Lower leg skin (tissue), 4 donors: ENCODE measurements around the gene OVOL2. TPM values are rescaled to one million over a fixed set of nuclear protein-coding genes. Genes with fewer than 3 reads are reported as not detected.
"Not testable (repeated sequence)": the region's sequence is repeated elsewhere in the genome, so short reads cannot be mapped to it uniquely, and the experiment has no call there.

Experiments used
- DNase-seq, 2 donors: peaks; one replicate each; pipeline ENCODE4 v3.0.0-alpha.2; 2019; ENCODE audit warnings: low spot score in 2 of 2
- H3K4me3 ChIP-seq: fragments of 200-600 bp; sonication (generic); 2 replicates; pipeline ENCODE4 v1.5.1; 2017; ENCODE audit warnings: mild to moderate bottlenecking, low read depth; ENCODE audit not compliant: poor library complexity, severe bottlenecking
- CTCF ChIP-seq, 3 donors: fragments of 450-650 bp; IDR thresholded peaks; one replicate each; pipeline ENCODE4 v1.5.1; 2016; ENCODE audit warnings: antibody characterized with exemption in 3 of 3, mild to moderate bottlenecking in 3 of 3, moderate library complexity in 2 of 3
- POLR2A ChIP-seq, 2 donors: fragments of 450-650 bp; IDR thresholded peaks; one replicate each; pipeline ENCODE4 v1.6.1; 2016 to 2017; ENCODE audit warnings: antibody characterized with exemption in 2 of 2, mild to moderate bottlenecking in 1 of 2, moderate library complexity in 1 of 2
- WGBS, 2 donors: methylation state at CpG; one replicate each; pipeline ENCODE4 v1.1.5; 2018; 5-methylcytosine and 5-hydroxymethylcytosine counted together
- intact Hi-C: fragments of 100-400 bp; cut with DNase I; formaldehyde crosslinking; loops from one replicate; pipeline ENCODE4 v1.15.0; 2023; ENCODE audit warnings: low total_unique reads
- total RNA-seq, 4 donors: library from RNA; depleted of rRNA; stranded (reverse); fragments of >200 nt; gene quantifications; one replicate each; pipeline ENCODE4 v1.1.0, GENCODE V29; 2016

The OVOL2 gene
- 10 to 100 TPM; 22.9 to 46.6 (median 31.4) TPM for total RNA-seq

GRCh38 chr20:18057101-18057993 is at the start of gene OVOL2:
Gene OVOL2, minus strand, starts transcription at chr20:18057916. Its CDS starts 282 bp downstream, at chr20:18057634.
- intact Hi-C loops = no loop called here
- DNase-seq = peak; percentile 72 to 94
- peak within 1 kb of the TSS; percentile 42 for H3K4me3 ChIP-seq
- no peak for TF ChIP-seq POLR2A (IDR thresholded peaks at IDR 0.05)
- no peak for TF ChIP-seq CTCF (IDR thresholded peaks at IDR 0.05)
- 1 to 3% methylated on average over 46 to 64 of the region's 73 CpGs for WGBS, 2 donors

- peak in 1 of 2 donors; percentile 8 for DNase-seq
- intact Hi-C loops = no loop called here
- TF ChIP-seq CTCF (IDR thresholded peaks at IDR 0.05) (no peak), POLR2A (IDR thresholded peaks at IDR 0.05) (no peak)
- WGBS, 2 donors = 77 to 89% methylated on average over 1 of the region's 1 CpG
- no peak overlapping the region for H3K4me3 ChIP-seq
Observed at GRCh38 chr20:18103497-18103896, 45.8 kb upstream of the OVOL2 start.

- DNase-seq = peak in 1 of 2 donors; percentile 26
- 65 to 67% methylated on average over 7 of the region's 7 CpGs for WGBS, 2 donors
- TF ChIP-seq CTCF (IDR thresholded peaks at IDR 0.05) = no peak
- no peak for TF ChIP-seq POLR2A (IDR thresholded peaks at IDR 0.05)
- no peak overlapping the region for H3K4me3 ChIP-seq
- intact Hi-C loops = no loop called here
Observed at GRCh38 chr20:18101125-18101810, 43.6 kb upstream of the OVOL2 start.

GRCh38 chr20:18100569-18100968 is 42.9 kb upstream of the OVOL2 start:
- H3K4me3 ChIP-seq, intact Hi-C loops: not testable (repeated sequence)
- peak in 1 of 2 donors; percentile 71 for DNase-seq
- WGBS, 2 donors = 92 to 97% methylated on average over 11 of the region's 11 CpGs

- H3K4me3 ChIP-seq = no peak overlapping the region
- intact Hi-C loops = no loop called here
- peak in 1 of 2 donors; percentile 1 for DNase-seq
- TF ChIP-seq CTCF (IDR thresholded peaks at IDR 0.05) (no peak), POLR2A (IDR thresholded peaks at IDR 0.05) (no peak)
- 83 to 92% methylated on average over 5 of the region's 5 CpGs for WGBS, 2 donors
Observed at GRCh38 chr20:18094191-18094590, 36.5 kb upstream of the OVOL2 start.

- intact Hi-C loops = no loop called here
- peak in 1 of 2 donors; percentile 50 for DNase-seq
- 76 to 79% methylated on average over 9 to 10 of the region's 10 CpGs for WGBS, 2 donors
- TF ChIP-seq POLR2A (IDR thresholded peaks at IDR 0.05) = no peak
- no peak for TF ChIP-seq CTCF (IDR thresholded peaks at IDR 0.05)
- H3K4me3 ChIP-seq = no peak overlapping the region
Observed at GRCh38 chr20:18093388-18093787, 35.7 kb upstream of the OVOL2 start.
